Epidermal melanocyte (primary cell): ENCODE measurements around the gene RNASEH2B.

ENCODE experiments used
- DNase-seq: peaks from one replicate; pipeline ENCODE4 v3.0.0; 2011; ENCODE audit warnings: low spot score; ENCODE audit not compliant: insufficient read length

Gene RNASEH2B, protein sequence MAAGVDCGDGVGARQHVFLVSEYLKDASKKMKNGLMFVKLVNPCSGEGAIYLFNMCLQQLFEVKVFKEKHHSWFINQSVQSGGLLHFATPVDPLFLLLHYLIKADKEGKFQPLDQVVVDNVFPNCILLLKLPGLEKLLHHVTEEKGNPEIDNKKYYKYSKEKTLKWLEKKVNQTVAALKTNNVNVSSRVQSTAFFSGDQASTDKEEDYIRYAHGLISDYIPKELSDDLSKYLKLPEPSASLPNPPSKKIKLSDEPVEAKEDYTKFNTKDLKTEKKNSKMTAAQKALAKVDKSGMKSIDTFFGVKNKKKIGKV

GRCh38 chr13:50909605-50910484, at the start of gene RNASEH2B:
Gene RNASEH2B (plus strand): TSS chr13:50909791. CDS start chr13:50910077, 286 bp downstream.
- DNase-seq = peak; percentile 32

DNA sequence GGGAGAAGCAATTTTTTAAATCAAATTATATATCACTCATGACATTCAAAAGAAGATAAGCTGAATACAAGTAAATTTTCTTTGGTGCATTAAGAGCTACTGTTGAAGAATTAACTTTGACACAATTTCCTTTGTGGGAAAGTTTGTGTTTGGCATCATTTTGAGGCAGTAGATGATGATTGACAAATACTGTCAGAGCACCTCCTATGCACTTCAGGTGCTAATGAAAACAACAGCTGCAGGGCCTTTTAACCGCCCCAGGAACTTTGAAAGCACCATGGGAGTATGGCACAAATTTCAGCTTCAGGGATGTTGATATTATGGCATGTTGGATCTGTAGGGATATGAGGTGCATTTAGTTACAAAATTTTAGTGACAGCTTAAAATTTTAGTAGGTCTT, 45.1 kb upstream of the RNASEH2B start:
- DNase-seq = no peak

DNA sequence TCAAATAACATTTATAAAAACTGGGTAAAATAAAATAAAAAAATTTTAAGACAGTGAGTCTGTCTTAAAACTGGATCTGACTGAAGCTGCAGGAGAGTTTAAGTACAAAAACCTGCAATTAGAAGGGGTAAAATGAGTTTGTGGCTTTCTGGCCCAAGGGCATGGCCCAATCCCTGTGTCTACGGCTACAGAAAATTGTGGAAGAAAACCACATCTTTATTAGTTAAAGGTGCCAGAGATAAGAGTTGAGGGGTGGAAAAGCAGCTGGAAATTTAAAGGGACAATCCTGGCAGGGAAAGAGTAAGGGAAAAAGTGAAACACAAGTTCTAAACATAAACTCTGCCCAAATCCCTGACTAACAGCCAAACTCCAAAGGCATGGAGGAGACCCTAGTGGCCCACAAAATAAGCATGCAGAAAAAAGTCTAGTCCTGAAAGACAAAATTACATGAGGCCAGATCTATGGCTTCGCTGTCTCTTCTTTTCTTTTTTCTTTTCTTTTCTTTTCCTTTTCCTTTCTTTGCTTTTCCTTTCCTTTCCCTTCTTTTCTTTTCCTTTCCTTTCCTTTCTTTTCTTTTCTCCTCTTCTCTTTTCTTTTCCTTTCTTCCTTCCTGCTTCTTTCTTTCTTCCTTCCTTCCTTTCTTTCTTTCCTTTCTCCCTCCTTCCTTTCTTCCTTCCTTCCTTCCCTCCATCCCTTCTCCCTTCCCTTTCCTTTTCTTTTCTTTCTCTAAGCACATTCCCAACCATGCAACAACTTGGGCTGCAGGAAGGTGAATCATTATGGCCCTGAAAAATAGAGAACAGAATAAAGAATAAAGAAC, 42.6 kb upstream of the RNASEH2B start:
- DNase-seq = no peak

DNA sequence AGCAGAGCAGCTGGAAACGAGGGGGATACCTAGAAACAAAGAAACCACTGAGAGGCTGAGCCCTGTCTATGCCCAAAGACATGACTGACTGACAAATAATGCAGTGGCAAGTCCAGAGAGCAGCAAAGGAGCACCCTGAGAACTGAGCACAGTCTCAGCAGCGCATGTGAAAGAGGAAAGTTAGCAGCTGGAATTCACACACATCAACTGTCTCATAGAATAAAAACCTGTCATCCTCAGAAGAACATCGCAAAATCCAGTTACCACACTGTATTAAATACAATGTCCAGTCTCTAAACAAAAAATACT, 42.0 kb upstream of the RNASEH2B start:
- DNase-seq = no peak

DNA sequence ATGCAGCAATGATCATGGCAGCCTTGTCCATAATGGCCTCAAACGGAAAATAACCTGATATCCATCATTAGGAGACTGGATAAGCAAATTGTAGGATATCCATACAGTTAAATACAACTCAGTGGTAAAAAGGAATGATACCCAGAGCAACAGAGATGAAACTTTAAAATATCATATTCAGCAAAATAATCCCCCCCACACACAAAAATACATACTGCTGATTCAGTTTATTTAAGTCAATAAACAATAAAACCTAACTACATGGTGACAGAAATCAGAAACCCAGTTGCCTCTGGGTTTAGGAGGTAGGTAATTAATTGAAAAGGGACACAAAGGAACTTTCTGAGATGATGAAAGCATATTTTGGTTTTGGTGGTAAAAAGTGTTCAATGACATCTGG, 38.2 kb upstream of the RNASEH2B start:
- no peak for DNase-seq

DNA sequence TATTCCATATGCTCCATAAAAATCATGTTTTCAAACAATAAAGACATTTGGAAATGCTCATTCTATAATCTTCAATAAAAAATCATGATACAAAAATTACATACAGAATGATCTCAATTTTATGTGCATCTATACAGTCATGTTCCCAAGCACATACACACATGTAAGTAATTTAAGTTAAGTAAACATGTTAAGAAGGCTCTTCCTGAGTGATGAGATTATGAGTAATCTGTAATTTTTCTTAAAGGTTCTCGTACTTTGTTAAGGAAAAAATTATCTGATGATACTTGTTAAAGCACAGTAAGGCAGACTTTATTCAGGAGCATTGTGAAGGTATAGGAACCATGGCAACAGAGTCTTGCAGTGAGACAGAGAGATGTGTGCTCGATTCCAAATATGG, 36.1 kb upstream of the RNASEH2B start:
- no peak for DNase-seq

- no peak for DNase-seq
These were observed 35.6 kb upstream of the RNASEH2B start for GRCh38 chr13:50873991-50874390.

DNA sequence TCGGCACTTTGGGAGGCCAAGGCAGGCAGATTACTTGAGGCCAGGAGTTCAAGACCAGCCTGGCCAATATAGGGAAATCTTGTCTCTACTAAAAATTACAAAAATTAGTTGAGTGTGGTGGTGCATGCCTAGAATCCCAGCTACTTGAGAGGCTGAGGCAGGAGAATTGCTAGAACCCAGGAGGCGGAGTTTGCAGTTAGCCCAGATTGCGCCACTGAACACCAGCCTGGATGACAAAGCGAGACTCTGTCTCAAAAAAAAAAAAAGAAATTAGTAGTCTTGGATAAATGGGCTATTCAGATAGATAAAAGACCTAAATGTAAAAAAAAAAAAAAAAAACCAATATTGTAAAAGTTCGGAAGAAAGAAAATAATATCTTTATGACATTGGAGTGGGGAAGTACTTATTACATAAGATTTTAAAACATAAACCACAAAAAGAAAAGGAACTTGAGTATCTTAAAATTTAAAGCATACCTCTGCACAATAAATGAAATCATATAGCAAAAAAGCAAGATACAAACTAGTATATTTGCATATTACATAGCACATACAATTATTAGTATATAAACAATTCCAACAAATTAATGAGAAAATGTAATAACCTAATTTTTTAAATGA, 26.7 kb upstream of the RNASEH2B start:
- no peak for DNase-seq

- no peak for DNase-seq
These were observed 25.9 kb upstream of the RNASEH2B start for GRCh38 chr13:50883728-50884127.

DNA sequence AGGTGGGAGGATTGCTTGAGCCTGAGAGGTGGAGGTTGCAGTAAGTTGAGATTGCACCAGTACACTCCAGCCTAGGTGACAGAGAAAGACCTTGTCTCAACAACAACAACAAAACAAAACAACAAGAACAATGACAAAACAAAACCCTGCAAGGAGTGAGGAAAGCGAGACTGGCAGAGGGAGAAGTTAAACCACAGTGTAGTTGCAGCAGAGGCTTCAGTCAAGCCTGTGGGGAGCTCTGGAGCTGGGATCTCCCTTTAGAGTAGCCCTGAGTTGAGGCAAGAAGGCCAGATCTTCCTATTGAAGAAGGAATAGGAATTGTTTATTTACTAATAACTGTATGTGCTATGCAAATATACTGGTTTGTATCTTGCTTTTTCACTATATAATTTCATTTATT, 25.3 kb upstream of the RNASEH2B start:
- no peak for DNase-seq

DNA sequence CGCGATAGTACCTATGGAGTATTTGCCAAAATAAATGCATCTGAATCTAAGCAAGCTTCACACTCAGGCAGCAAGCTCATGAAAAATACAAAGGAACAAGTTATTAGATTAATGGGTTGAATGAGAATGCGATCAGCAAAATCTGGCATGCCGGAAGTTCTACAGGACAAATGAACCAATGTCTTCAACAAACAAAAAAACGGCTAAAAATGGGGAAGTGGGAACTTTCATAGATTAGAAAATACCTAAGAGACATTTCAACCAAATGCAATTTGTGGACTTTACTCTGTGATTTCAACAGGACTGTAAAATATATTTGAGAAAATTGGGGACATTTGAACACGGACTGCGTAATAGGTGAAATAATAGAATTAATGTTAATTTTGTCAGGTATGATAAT, 22.4 kb upstream of the RNASEH2B start:
- DNase-seq = no peak

DNA sequence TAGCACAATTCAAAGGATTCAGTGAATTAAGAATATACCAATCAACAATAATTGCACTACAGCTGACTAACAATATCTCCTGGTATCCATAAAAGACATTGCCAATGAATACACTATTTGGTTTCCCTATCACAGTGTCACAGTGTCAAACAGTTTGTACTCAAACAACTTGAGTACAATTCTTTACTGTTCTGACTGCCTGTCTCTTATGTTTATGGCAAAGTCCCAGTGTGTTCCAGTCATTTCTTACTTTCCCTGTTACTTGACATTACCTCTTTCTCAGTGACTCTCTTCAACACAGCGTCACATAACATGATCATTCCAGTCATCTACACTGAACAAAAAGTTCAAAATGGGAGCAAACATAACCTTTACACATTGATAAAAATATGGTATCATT, 21.2 kb upstream of the RNASEH2B start:
- no peak for DNase-seq

DNA sequence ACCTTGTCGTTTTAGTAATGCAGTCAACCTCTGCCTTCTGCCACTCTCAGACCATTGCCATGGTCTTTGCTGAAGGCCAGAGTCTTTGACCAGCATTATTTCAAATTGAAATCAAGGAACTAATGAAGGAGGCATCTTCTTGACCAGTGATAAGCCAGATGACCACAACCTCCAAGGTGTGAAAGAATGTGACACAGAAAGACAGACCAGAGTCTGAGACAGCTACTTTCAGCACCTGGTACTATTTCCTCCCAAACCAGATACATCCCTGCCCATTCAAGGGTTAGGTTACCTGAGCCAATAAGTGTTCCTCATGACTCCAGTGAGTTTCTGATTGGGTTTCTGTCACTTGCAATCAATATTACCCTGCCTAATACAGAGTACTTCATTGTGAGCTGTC, 20.3 kb upstream of the RNASEH2B start:
- no peak for DNase-seq

DNA sequence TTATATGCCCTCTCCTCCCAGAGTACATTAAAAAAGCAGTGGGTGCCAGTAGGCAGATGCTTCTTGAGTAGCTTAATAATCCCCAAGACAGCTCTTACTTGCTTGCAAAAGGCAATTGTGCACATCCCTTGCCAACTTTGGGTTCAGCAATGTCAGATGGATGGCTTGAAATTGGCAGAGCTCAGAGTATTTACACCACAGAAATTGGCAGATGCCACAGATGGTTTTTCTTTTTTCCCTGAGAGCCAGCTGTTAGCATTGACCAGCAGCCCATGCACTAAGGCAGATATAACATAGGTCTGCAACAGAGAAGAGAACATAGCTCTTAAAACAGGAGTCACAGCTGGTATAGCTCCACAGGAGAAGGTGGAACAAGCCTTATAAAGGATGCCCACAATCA, 18.4 kb upstream of the RNASEH2B start:
- no peak for DNase-seq

- no peak for DNase-seq
These were observed 17.2 kb upstream of the RNASEH2B start for GRCh38 chr13:50892210-50892944.

GRCh38 chr13:50893211-50893852, 16.3 kb upstream of the RNASEH2B start:
- DNase-seq = peak; percentile 19

GRCh38 chr13:50894012-50894411, 15.6 kb upstream of the RNASEH2B start:
- no peak for DNase-seq

GRCh38 chr13:50894504-50894903, 15.1 kb upstream of the RNASEH2B start:
- DNase-seq = no peak

DNA sequence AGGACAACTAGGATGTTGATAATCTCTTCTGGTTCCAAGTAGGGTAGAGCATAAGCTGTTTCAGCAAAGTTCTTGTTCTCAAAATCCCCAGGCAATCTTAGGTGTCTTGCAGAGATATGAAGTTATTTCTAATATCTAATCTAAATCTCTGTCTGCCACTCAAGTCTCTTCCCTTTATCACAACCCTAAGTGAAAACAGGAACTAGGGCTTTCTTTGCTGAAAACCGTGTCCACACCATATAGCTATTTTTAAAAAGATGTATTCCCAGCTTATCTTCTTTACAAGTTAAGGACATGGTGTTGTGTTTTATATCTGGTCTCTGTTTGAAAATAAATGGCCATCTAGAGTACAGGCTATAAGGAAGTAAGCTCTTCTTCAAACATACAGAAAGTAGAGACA, 11.3 kb upstream of the RNASEH2B start:
- DNase-seq = no peak

GRCh38 chr13:50901701-50902100, 7.9 kb upstream of the RNASEH2B start:
- no peak for DNase-seq
